ENCODE results near the gene TOP1.

TOP1 gene

GRCh38 chr20:41165001-41165882 lies 136.6 kb downstream of the TOP1 start:
- no peak for DNase-seq
- no peaks in the 10 kb centered on the region for H3K9me3 ChIP-seq (replicated peaks; ENCODE audit: insufficient read depth, low read length)

DNA sequence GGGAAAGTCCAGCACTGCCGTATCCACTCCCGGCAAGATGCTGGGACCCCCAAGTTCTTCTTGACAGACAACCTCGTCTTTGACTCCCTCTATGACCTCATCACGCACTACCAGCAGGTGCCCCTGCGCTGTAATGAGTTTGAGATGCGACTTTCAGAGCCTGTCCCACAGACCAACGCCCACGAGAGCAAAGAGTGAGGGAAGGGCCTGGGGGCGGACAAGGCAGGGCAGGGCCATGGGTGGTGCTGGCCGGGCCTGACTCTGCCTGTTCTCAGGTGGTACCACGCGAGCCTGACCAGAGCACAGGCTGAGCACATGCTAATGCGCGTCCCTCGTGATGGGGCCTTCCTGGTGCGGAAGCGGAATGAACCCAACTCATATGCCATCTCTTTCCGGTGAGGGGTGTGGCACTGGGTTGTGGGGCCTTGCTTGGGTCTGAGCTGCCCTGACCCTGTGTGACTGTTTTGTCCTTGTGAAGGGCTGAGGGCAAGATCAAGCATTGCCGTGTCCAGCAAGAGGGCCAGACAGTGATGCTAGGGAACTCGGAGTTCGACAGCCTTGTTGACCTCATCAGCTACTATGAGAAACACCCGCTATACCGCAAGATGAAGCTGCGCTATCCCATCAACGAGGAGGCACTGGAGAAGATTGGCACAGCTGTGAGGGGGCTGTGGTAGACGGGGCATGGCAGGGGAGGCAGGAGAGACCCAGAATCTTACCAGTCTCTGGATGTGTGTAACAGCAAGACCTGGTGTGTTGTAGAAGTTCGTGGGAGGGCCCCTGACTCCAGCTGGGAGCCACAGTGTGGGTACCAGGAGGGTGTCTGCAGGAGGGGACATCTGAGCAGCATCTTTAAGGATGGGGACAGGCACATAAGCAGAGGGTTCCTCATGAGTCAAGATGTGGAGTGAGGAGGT lies 137.8 kb downstream of the TOP1 start:
- DNase-seq: no peak
- no peak overlapping the region for H3K4me2 ChIP-seq (ENCODE audit: low read depth, low read length)
- H3K9me3 ChIP-seq (replicated peaks; ENCODE audit: insufficient read depth, low read length): no peaks in the 10 kb centered on the region
- H3K9me2 ChIP-seq (replicated peaks; ENCODE audit: insufficient read depth, low read length): no peaks in the 10 kb centered on the region
- no peaks in the 10 kb centered on the region for H3K79me2 ChIP-seq (ENCODE audit: low read length)
- TF ChIP-seq EZH2phosphoT487 (IDR thresholded peaks at IDR 0.05; ENCODE audit: low read length): no peak
- no peak for TF ChIP-seq CTCF (IDR thresholded peaks at IDR 0.05; ENCODE audit: low read length)
- no peak for TF ChIP-seq EZH2 (optimal IDR thresholded peaks at IDR 0.05; ENCODE audit: low read depth, low read length)
- no peak overlapping the region for H3K27ac ChIP-seq (ENCODE audit: low read length)
- H3K9ac ChIP-seq (ENCODE audit: low read length): no peak overlapping the region
- H3K4me1 ChIP-seq (ENCODE audit: low read length): peaks cover 23% of the 10 kb centered on the region
- peaks cover 10% of the 10 kb centered on the region; the same call in 1 of the 2 replicates for H4K20me1 ChIP-seq (ENCODE audit: insufficient read depth, low read length)
- H2AFZ ChIP-seq (ENCODE audit: low read length): no peak overlapping the region
- H3K27me3 ChIP-seq (replicated peaks; ENCODE audit: insufficient read depth, low read length): no peaks in the 10 kb centered on the region
- 0 out of 2 replicates have a peak, but pooled peaks cover 3% of the 10 kb centered on the region for H3K36me3 ChIP-seq (replicated peaks; ENCODE audit: insufficient read depth, low read length)
- no peak overlapping the region for H3K4me3 ChIP-seq (ENCODE audit: low read length)
- peaks cover 5% of the 10 kb centered on the region; the same call in 1 of the 2 replicates for H3F3A ChIP-seq (ENCODE audit: insufficient read depth, low read length)

More at GRCh38 chr20:41165001-41165882, 136.6 kb downstream of the TOP1 start:
- no peak overlapping the region for H3K4me3 ChIP-seq (ENCODE audit: low read length)
- H3K9ac ChIP-seq (ENCODE audit: low read length): no peak overlapping the region
- peaks cover 23% of the 10 kb centered on the region for H3K4me1 ChIP-seq (ENCODE audit: low read length)
- H3K4me2 ChIP-seq (ENCODE audit: low read depth, low read length): no peak overlapping the region
- peaks cover 2% of the 10 kb centered on the region for H3K79me2 ChIP-seq (ENCODE audit: low read length)
- H3K9me2 ChIP-seq (replicated peaks; ENCODE audit: insufficient read depth, low read length): no peaks in the 10 kb centered on the region
- H3K27me3 ChIP-seq (replicated peaks; ENCODE audit: insufficient read depth, low read length): no peaks in the 10 kb centered on the region
- H3K27ac ChIP-seq (ENCODE audit: low read length): no peak overlapping the region
- H3F3A ChIP-seq (ENCODE audit: insufficient read depth, low read length): peaks cover 5% of the 10 kb centered on the region; the same call in 1 of the 2 replicates
- 0 out of 2 replicates have a peak, but pooled peaks cover 3% of the 10 kb centered on the region for H3K36me3 ChIP-seq (replicated peaks; ENCODE audit: insufficient read depth, low read length)
- H2AFZ ChIP-seq (ENCODE audit: low read length): no peak overlapping the region
- no peak for TF ChIP-seq EZH2 (optimal IDR thresholded peaks at IDR 0.05; ENCODE audit: low read depth, low read length)
- H4K20me1 ChIP-seq (ENCODE audit: insufficient read depth, low read length): peaks cover 10% of the 10 kb centered on the region; the same call in 1 of the 2 replicates

GRCh38 chr20:41167118-41167470 lies 138.5 kb downstream of the TOP1 start:
- Histone ChIP-seq H3K9me3 (replicated peaks; ENCODE audit: insufficient read depth, low read length) (no peaks in the 10 kb centered on the region), H4K20me1 (ENCODE audit: insufficient read depth, low read length) (peaks cover 10% of the 10 kb centered on the region; the same call in 1 of the 2 replicates), H3K27ac (ENCODE audit: low read length) (no peak overlapping the region), H3K4me2 (ENCODE audit: low read depth, low read length) (peak overlapping the region; percentile 13; the same call in 1 of the 2 replicates), H3K4me1 (ENCODE audit: low read length) (peaks cover 23% of the 10 kb centered on the region), H3K36me3 (replicated peaks; ENCODE audit: insufficient read depth, low read length) (0 out of 2 replicates have a peak, but pooled peaks cover 3% of the 10 kb centered on the region), H3K9me2 (replicated peaks; ENCODE audit: insufficient read depth, low read length) (no peaks in the 10 kb centered on the region), H3K9ac (ENCODE audit: low read length) (no peak overlapping the region), H3F3A (ENCODE audit: insufficient read depth, low read length) (peaks cover 5% of the 10 kb centered on the region; the same call in 1 of the 2 replicates), H3K79me2 (ENCODE audit: low read length) (no peaks in the 10 kb centered on the region), H3K4me3 (ENCODE audit: low read length) (no peak overlapping the region), H3K27me3 (replicated peaks; ENCODE audit: insufficient read depth, low read length) (no peaks in the 10 kb centered on the region), H2AFZ (ENCODE audit: low read length) (no peak overlapping the region)
- no peak for DNase-seq
- TF ChIP-seq CTCF (IDR thresholded peaks at IDR 0.05; ENCODE audit: low read length): no peak
- no peak for TF ChIP-seq EZH2 (optimal IDR thresholded peaks at IDR 0.05; ENCODE audit: low read depth, low read length)
- TF ChIP-seq EZH2phosphoT487 (IDR thresholded peaks at IDR 0.05; ENCODE audit: low read length): no peak
